ENCODE results near the gene TUBGCP2. TPM values are rescaled to one million over a fixed set of nuclear protein-coding genes. Genes with fewer than 3 reads are reported as not detected.

TUBGCP2 gene
- total and polyA plus RNA-seq, 2 of the 13 experiments (the other 11 are each of a cell fraction or from before 2014, with no cell fraction given), result 21.3 to 34.5 TPM

GRCh38 chr10:133341983-133342382 is 33.3 kb upstream of the TUBGCP2 start:
- in situ Hi-C loops (cut with HindIII; ENCODE audit: extremely low pct_ligation_motif_present, low pct_unique_long_range_greater_than_20kb), result no loop called here
- CTCF ChIA-PET (ENCODE audit: low intra/inter-chr PET ratio, low total read pairs), result no interaction called here
- ATAC-seq, result no peak

More at GRCh38 chr10:133341983-133342382, 33.3 kb upstream of the TUBGCP2 start:
- WGBS (ENCODE audit: low lambda C conversion rate), result 60% methylated on average over 4 of the region's 4 CpGs
- Histone ChIP-seq H4K20me1 (ENCODE audit: insufficient read depth, low read length) (no peaks in the 10 kb centered on the region), H3K27me3 (ENCODE audit: control insufficient read depth in 1 of 2, insufficient read depth in 2 of 2, low read length in 2 of 2) (peaks cover 2 to 18% of the 10 kb centered on the region in 2 experiments; a peak in 4 of 5 replicates), H2AFZ (ENCODE audit: low read length) (no peak overlapping the region), H3K9me3 (ENCODE audit: low read length) (no peaks in the 10 kb centered on the region), H3K4me1 (ENCODE audit: insufficient read depth, low read length) (peaks cover 36% of the 10 kb centered on the region), H3K79me2 (ENCODE audit: insufficient read depth, low read length) (no peaks in the 10 kb centered on the region), H3K9ac (ENCODE audit: insufficient read depth, low read depth, low read length) (no peak overlapping the region), H3K4me3 (replicated peaks in 1 of 3; ENCODE audit: insufficient read depth in 1 of 3, low read depth in 2 of 3, low read length in 3 of 3) (no peak overlapping the region), H3K4me2 (ENCODE audit: low read depth, low read length) (no peak overlapping the region), H3K36me3 (replicated peaks in 1 of 2; ENCODE audit: control insufficient read depth in 1 of 2, insufficient read depth in 2 of 2, low read length in 2 of 2) (no peaks in the 10 kb centered on the region), H3K27ac (ENCODE audit: extremely low read length, insufficient read depth, low read length) (no peak overlapping the region)
- FAIRE-seq (no peak), DNase-seq (ENCODE audit: low spot score) (no peak)
- POLR2A ChIA-PET, result interaction anchor here (1.5 kb wide), 1 partner anchor 17 kb away, joined by 3 read pairs; no protein-coding TSS in a partner anchor
- no peak for TF ChIP-seq ZNF251 (CRISPR knock-in tag; IDR thresholded peaks at IDR 0.05)
- TF ChIP-seq ATF2 (CRISPR knock-in tag; IDR thresholded peaks at IDR 0.05), result no peak
- TF ChIP-seq SP5 (CRISPR knock-in tag; IDR thresholded peaks at IDR 0.05; ENCODE audit: borderline replicate concordance, low read depth), result no peak
- TF ChIP-seq ELK4 (CRISPR knock-in tag; IDR thresholded peaks at IDR 0.05; ENCODE audit: borderline replicate concordance), result no peak
- TF ChIP-seq GRHL1 (CRISPR knock-in tag; conservative IDR thresholded peaks at IDR 0.05), result no peak
- TF ChIP-seq ZKSCAN1 (IDR thresholded peaks at IDR 0.05; ENCODE audit: low read length), result no peak
- TF ChIP-seq NFYC (CRISPR knock-in tag; IDR thresholded peaks at IDR 0.05), result no peak
- TF ChIP-seq RFXAP (CRISPR knock-in tag; IDR thresholded peaks at IDR 0.05; ENCODE audit: borderline replicate concordance), result no peak
- BruUV-seq (replicated peaks), result no TSS peak
- intact Hi-C loops (cut with micrococcal nuclease; ENCODE audit: unreplicated experiment), result no loop called here
